GM06990 (cell line): ENCODE results near the gene RRAS2.

Experiments used
- DNase-seq: peaks from one replicate; pipeline ENCODE4 v3.0.0-alpha.2; 2011; ENCODE audit not compliant: insufficient read length; ENCODE audit errors: extremely low read depth
- H3K27me3 ChIP-seq: replicated peaks from 2 replicates; pipeline ENCODE4 v1.6.0; 2011; ENCODE audit warnings: low read length; ENCODE audit not compliant: control insufficient read depth, insufficient read depth
- H3K36me3 ChIP-seq: 2 replicates; pipeline ENCODE4 v1.5.1; 2011; ENCODE audit warnings: low read length; ENCODE audit not compliant: control insufficient read depth, insufficient read depth
- H3K4me3 ChIP-seq: replicated peaks from 2 replicates; pipeline ENCODE4 v1.5.1; 2011; ENCODE audit warnings: low read depth, mild to moderate bottlenecking, control low read depth, low read length
- CTCF ChIP-seq: IDR thresholded peaks from 2 replicates; pipeline ENCODE4 v1.5.1; 2011; ENCODE audit warnings: low read length, control low read depth, mild to moderate bottlenecking, inconsistent platforms; ENCODE audit not compliant: insufficient read depth, poor library complexity, severe bottlenecking

RRAS2 gene

GRCh38 chr11:14393129-14393528, 34.1 kb upstream of the RRAS2 start:
- no peaks in the 10 kb centered on the region for H3K36me3 ChIP-seq
- DNase-seq = no peak
- H3K4me3 ChIP-seq = no peak overlapping the region
- no peaks in the 10 kb centered on the region for H3K27me3 ChIP-seq
- no peak for TF ChIP-seq CTCF

- Histone ChIP-seq H3K27me3 (no peaks in the 10 kb centered on the region), H3K4me3 (no peak overlapping the region), H3K36me3 (no peaks in the 10 kb centered on the region)
- DNase-seq = no peak
- TF ChIP-seq CTCF = no peak
Measured at GRCh38 chr11:14390669-14391068, 31.7 kb upstream of the RRAS2 start.

GRCh38 chr11:14388352-14388751, 29.4 kb upstream of the RRAS2 start:
- H3K4me3 ChIP-seq = no peak overlapping the region
- TF ChIP-seq CTCF = no peak

GRCh38 chr11:14386895-14387480, 28.0 kb upstream of the RRAS2 start:
- no peak for TF ChIP-seq CTCF
- DNase-seq = no peak
- no peak overlapping the region for H3K4me3 ChIP-seq
- no peaks in the 10 kb centered on the region for H3K27me3 ChIP-seq
- H3K36me3 ChIP-seq = no peaks in the 10 kb centered on the region

More at GRCh38 chr11:14388352-14388751, 29.4 kb upstream of the RRAS2 start:
- DNase-seq = no peak
- Histone ChIP-seq H3K36me3 (no peaks in the 10 kb centered on the region), H3K27me3 (no peaks in the 10 kb centered on the region)

GRCh38 chr11:14386081-14386480, 27.1 kb upstream of the RRAS2 start:
- DNase-seq = no peak
- Histone ChIP-seq H3K36me3 (no peaks in the 10 kb centered on the region), H3K4me3 (no peak overlapping the region), H3K27me3 (no peaks in the 10 kb centered on the region)
- no peak for TF ChIP-seq CTCF

- no peaks in the 10 kb centered on the region for H3K36me3 ChIP-seq
- H3K27me3 ChIP-seq = no peaks in the 10 kb centered on the region
- no peak for DNase-seq
- no peak for TF ChIP-seq CTCF
- H3K4me3 ChIP-seq = no peak overlapping the region
Measured at GRCh38 chr11:14384338-14384737, 25.4 kb upstream of the RRAS2 start.
